Breast epithelium (tissue), 4 donors: ENCODE measurements around the gene DNAI1. TPM values are rescaled to one million over a fixed set of nuclear protein-coding genes. Genes with fewer than 3 reads are reported as not detected.

Experiments
- DNase-seq, 2 donors: peaks; one replicate each; pipeline ENCODE4 v3.0.0-alpha.2; 2019; ENCODE audit warnings: low spot score in 2 of 2
- H3K27ac ChIP-seq, 2 donors: fragments of 200-600 bp; sonication (generic) in 1 of 2; one replicate each; pipeline ENCODE4 v1.5.1; 2016 to 2019; ENCODE audit warnings: mild to moderate bottlenecking in 1 of 2
- H3K27me3 ChIP-seq, 2 donors: fragments of 200-600 bp; sonication (generic) in 1 of 2; one replicate each; pipeline versions ENCODE4 v1.5.1 to v1.6.0; 2017 to 2019; ENCODE audit warnings: control low read depth in 1 of 2, mild to moderate bottlenecking in 1 of 2
- H3K36me3 ChIP-seq: fragments of 200-600 bp; one replicate; pipeline ENCODE4 v1.5.1; 2019
- H3K4me1 ChIP-seq, 2 donors: fragments of 200-600 bp; sonication (generic); one replicate each; pipeline ENCODE4 v1.5.1; 2016 to 2019; ENCODE audit warnings: control low read depth in 1 of 2
- H3K4me3 ChIP-seq, 3 donors: fragments of 200-600 bp; sonication (generic); 1 replicate in 2 of 3; 2 replicates in 1 of 3; pipeline ENCODE4 v1.5.1; 2016 to 2019; ENCODE audit warnings: mild to moderate bottlenecking in 3 of 3, moderate library complexity in 2 of 3
- H3K9me3 ChIP-seq, 2 donors: fragments of 200-600 bp; sonication (generic) in 1 of 2; one replicate each; pipeline ENCODE4 v1.5.1; 2016 to 2019; ENCODE audit warnings: control low read depth in 1 of 2
- CTCF ChIP-seq, 3 donors: fragments of 450-650 bp; IDR thresholded peaks; one replicate each; pipeline ENCODE4 v1.5.1; 2016 to 2017; ENCODE audit warnings: antibody characterized with exemption in 3 of 3, mild to moderate bottlenecking in 3 of 3, moderate library complexity in 3 of 3
- POLR2A ChIP-seq: fragments of 450-650 bp; IDR thresholded peaks from one replicate; pipeline ENCODE4 v1.6.1; 2016; ENCODE audit warnings: antibody characterized with exemption, mild to moderate bottlenecking, moderate library complexity
- POLR2AphosphoS5 ChIP-seq, 3 donors: sonication (generic); formaldehyde crosslinking; IDR thresholded peaks; one replicate each; pipeline ENCODE4 v1.6.1; 2017; ENCODE audit warnings: antibody characterized with exemption in 3 of 3
- intact Hi-C: fragments of 100-400 bp; cut with DNase I; formaldehyde crosslinking; loops from one replicate; pipeline ENCODE4 v1.15.1; 2023; ENCODE audit warnings: low total_unique reads
- total RNA-seq, 3 donors: library from RNA; depleted of rRNA; stranded (reverse); fragments of >200 nt; gene quantifications; one replicate each; pipeline ENCODE4 v1.1.0, GENCODE V29; 2016

DNAI1 gene
- total RNA-seq, 3 donors from 2014 or later = 1.6 to 3.2 TPM; not detected in 1

GRCh38 chr9:34544035-34544434 is 85.4 kb downstream of the DNAI1 start:
- Histone ChIP-seq H3K4me3 (no peak overlapping the region), H3K27me3 (no peaks in the 10 kb centered on the region), H3K27ac (no peak overlapping the region), H3K9me3 (no peaks in the 10 kb centered on the region), H3K36me3 (no peaks in the 10 kb centered on the region), H3K4me1 (no peaks in the 10 kb centered on the region)
- intact Hi-C loops = loop anchor here (10.0 kb wide), 1 partner anchor 61 kb away; no protein-coding TSS in a partner anchor
- TF ChIP-seq POLR2AphosphoS5 (IDR thresholded peaks at IDR 0.05) (no peak), CTCF (IDR thresholded peaks at IDR 0.05) (no peak), POLR2A (no peak)
- no peak for DNase-seq

- H3K4me1 ChIP-seq = no peaks in the 10 kb centered on the region
- TF ChIP-seq POLR2AphosphoS5 (IDR thresholded peaks at IDR 0.05) = no peak
- no peak for TF ChIP-seq POLR2A
- TF ChIP-seq CTCF (IDR thresholded peaks at IDR 0.05) = no peak
- intact Hi-C loops = loop anchor here (5.0 to 10.0 kb wide), 2 partner anchors 59 to 157 kb away; no protein-coding TSS in a partner anchor
- no peaks in the 10 kb centered on the region for H3K9me3 ChIP-seq
- H3K27me3 ChIP-seq = no peaks in the 10 kb centered on the region
- no peak overlapping the region for H3K27ac ChIP-seq
- no peak for DNase-seq
- no peak overlapping the region for H3K4me3 ChIP-seq
- no peaks in the 10 kb centered on the region for H3K36me3 ChIP-seq
Observed at GRCh38 chr9:34545497-34545896, 86.9 kb downstream of the DNAI1 start.

- Histone ChIP-seq H3K27ac (no peak overlapping the region), H3K4me3 (no peak overlapping the region), H3K9me3 (no peaks in the 10 kb centered on the region), H3K4me1 (no peaks in the 10 kb centered on the region), H3K36me3 (no peaks in the 10 kb centered on the region), H3K27me3 (no peaks in the 10 kb centered on the region)
- no peak for TF ChIP-seq POLR2A
- TF ChIP-seq POLR2AphosphoS5 (IDR thresholded peaks at IDR 0.05) = no peak
- TF ChIP-seq CTCF (IDR thresholded peaks at IDR 0.05) = no peak
- intact Hi-C loops = loop anchor here (5.0 to 10.0 kb wide), 2 partner anchors 59 to 156 kb away; no protein-coding TSS in a partner anchor
- DNase-seq = no peak
Observed at GRCh38 chr9:34546102-34546833, 87.7 kb downstream of the DNAI1 start.

GRCh38 chr9:34546834-34547827 is 88.5 kb downstream of the DNAI1 start:
- no peak overlapping the region for H3K4me3 ChIP-seq
- intact Hi-C loops = loop anchor here (5.0 to 10.0 kb wide), 2 partner anchors 58 to 155 kb away; no protein-coding TSS in a partner anchor
- H3K4me1 ChIP-seq = no peaks in the 10 kb centered on the region
- H3K27me3 ChIP-seq = no peaks in the 10 kb centered on the region
- no peaks in the 10 kb centered on the region for H3K36me3 ChIP-seq
- H3K9me3 ChIP-seq = no peaks in the 10 kb centered on the region
- H3K27ac ChIP-seq = no peak overlapping the region
- TF ChIP-seq POLR2A = no peak
- no peak for TF ChIP-seq POLR2AphosphoS5 (IDR thresholded peaks at IDR 0.05)
- peak; percentile 71 to 73 (median 72) for TF ChIP-seq CTCF (IDR thresholded peaks at IDR 0.05)
- DNase-seq = no peak
